Testis (tissue), 3 donors: Measurements from ENCODE around the gene SRD5A3. TPM values are rescaled to one million over a fixed set of nuclear protein-coding genes. Genes with fewer than 3 reads are reported as not detected.
A peak's percentile ranks its signal among the peaks of the same experiment; 100 is the strongest.

Source experiments
- DNase-seq: peaks from one replicate; pipeline ENCODE4 v3.0.0-alpha.2; 2019
- H3K27ac ChIP-seq, 2 donors: fragments of 200-600 bp; sonication (generic); one replicate each; pipeline ENCODE4 v1.5.1; 2019
- H3K27me3 ChIP-seq: fragments of 200-600 bp; sonication (generic); one replicate; pipeline ENCODE4 v1.5.1; 2019
- H3K36me3 ChIP-seq: fragments of 200-600 bp; sonication (generic); one replicate; pipeline ENCODE4 v1.5.1; 2017; ENCODE audit warnings: low read depth; ENCODE audit errors: missing control alignments
- H3K4me1 ChIP-seq: fragments of 200-600 bp; sonication (generic); one replicate; pipeline ENCODE4 v1.5.1; 2019
- H3K4me3 ChIP-seq, 2 donors: fragments of 200-600 bp; sonication (generic); one replicate each; pipeline ENCODE4 v1.5.1; 2017 to 2019
- H3K9me3 ChIP-seq: fragments of 200-600 bp; sonication (generic); one replicate; pipeline ENCODE4 v1.5.1; 2017
- POLR2A ChIP-seq: fragments of 450-650 bp; IDR thresholded peaks from one replicate; pipeline ENCODE4 v1.6.1; 2017; ENCODE audit warnings: antibody characterized with exemption, mild to moderate bottlenecking, moderate library complexity
- WGBS, 2 donors: methylation state at CpG; one replicate each; pipeline ENCODE4 v1.1.5; 2018; 5-methylcytosine and 5-hydroxymethylcytosine counted together
- intact Hi-C: fragments of 100-400 bp; cut with DNase I; formaldehyde crosslinking; loops from one replicate; pipeline ENCODE4 v1.15.1; 2023; ENCODE audit warnings: low total_unique reads
- polyA plus RNA-seq: library from polyadenylated mRNA; stranded (reverse); fragments of 350-450 nt; fragmentation: Illumina TruSeq; extraction: RNeasy Lipid Tissue Mini Kit (QIAGEN cat#74804); gene quantifications from one replicate; pipeline ENCODE4 v1.2.3, GENCODE V29; 2014; ENCODE audit warnings: low read depth, low replicate concordance; ENCODE audit not compliant: insufficient read depth
- total RNA-seq, 2 donors: library from RNA; depleted of rRNA; stranded (reverse); fragments of >200 nt; gene quantifications; one replicate each; pipeline ENCODE4 v1.2.3, GENCODE V29; 2016
- TF ChIP-seq, protein P1 (sequence below), 3 experiments: fragments of 450-650 bp in 2 of 3; fragments of 200-600 bp in 1 of 3; sonication (generic) in 1 of 3; IDR thresholded peaks; one replicate each; pipeline ENCODE4 v1.5.1; 2016 to 2019; ENCODE audit warnings: antibody characterized with exemption in 3 of 3, mild to moderate bottlenecking in 2 of 3, moderate library complexity in 1 of 3

Gene SRD5A3
- total and polyA plus RNA-seq, 3 donors from 2014 or later = 4.9 to 8.0 (median 7.8) TPM

DNA sequence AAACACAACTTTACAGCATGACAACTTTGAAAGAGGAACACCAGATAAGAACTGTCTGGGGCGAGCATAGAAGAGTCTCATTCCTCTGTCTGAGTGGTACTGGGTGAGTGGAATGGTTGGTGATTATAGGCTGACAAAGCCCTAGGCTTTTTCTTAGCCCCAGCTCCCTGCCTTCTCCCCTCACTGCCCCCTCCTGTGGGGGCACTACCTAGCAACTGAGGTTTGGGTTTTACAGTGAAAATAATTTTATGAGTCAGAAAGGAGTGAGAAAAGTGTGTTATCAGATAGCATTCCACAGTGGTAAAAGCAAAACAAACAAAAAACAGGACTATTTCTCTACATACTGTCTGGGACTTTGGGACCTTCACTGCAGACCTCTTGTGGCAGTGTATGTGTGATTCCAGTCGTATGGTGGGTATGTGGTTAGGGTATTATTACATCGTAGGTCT is 39.2 kb downstream of the SRD5A3 start:
- 80 to 88% methylated on average over 3 of the region's 3 CpGs for WGBS, 2 donors
- H3K4me1 ChIP-seq = no peaks in the 10 kb centered on the region
- H3K27me3 ChIP-seq = no peaks in the 10 kb centered on the region
- no peak overlapping the region for H3K4me3 ChIP-seq
- DNase-seq = no peak
- H3K27ac ChIP-seq = no peak overlapping the region
- intact Hi-C loops = no loop called here
- TF ChIP-seq, protein P1, sequence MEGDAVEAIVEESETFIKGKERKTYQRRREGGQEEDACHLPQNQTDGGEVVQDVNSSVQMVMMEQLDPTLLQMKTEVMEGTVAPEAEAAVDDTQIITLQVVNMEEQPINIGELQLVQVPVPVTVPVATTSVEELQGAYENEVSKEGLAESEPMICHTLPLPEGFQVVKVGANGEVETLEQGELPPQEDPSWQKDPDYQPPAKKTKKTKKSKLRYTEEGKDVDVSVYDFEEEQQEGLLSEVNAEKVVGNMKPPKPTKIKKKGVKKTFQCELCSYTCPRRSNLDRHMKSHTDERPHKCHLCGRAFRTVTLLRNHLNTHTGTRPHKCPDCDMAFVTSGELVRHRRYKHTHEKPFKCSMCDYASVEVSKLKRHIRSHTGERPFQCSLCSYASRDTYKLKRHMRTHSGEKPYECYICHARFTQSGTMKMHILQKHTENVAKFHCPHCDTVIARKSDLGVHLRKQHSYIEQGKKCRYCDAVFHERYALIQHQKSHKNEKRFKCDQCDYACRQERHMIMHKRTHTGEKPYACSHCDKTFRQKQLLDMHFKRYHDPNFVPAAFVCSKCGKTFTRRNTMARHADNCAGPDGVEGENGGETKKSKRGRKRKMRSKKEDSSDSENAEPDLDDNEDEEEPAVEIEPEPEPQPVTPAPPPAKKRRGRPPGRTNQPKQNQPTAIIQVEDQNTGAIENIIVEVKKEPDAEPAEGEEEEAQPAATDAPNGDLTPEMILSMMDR (IDR thresholded peaks at IDR 0.05) = no peak
- TF ChIP-seq POLR2A = no peak
- no peaks in the 10 kb centered on the region for H3K36me3 ChIP-seq
- H3K9me3 ChIP-seq = no peaks in the 10 kb centered on the region

DNA sequence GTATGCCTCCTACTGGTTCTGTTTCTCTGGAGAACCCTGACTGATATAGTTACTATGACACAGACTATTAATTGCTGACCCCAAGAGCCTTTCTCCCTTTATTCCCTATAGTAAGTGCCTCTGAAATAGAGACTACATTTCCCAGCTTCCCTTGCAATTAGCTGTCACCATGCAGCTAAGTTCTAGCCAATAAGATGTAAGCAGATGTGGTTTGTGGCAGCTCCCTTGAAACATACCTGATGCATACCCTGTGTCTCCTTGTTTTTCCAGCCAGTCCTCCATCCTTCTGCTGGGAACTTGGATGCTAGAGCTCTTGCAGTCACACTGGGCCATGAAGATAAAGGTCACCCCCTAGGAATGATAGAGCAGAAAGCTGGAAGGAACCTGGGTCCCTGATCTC is 40.0 kb downstream of the SRD5A3 start:
- Histone ChIP-seq H3K9me3 (no peaks in the 10 kb centered on the region), H3K4me3 (no peak overlapping the region), H3K27me3 (no peaks in the 10 kb centered on the region), H3K27ac (no peak overlapping the region), H3K4me1 (no peaks in the 10 kb centered on the region), H3K36me3 (no peaks in the 10 kb centered on the region)
- intact Hi-C loops = no loop called here
- TF ChIP-seq POLR2A = no peak
- TF ChIP-seq, protein P1 (IDR thresholded peaks at IDR 0.05) = no peak
- no peak for DNase-seq

DNA sequence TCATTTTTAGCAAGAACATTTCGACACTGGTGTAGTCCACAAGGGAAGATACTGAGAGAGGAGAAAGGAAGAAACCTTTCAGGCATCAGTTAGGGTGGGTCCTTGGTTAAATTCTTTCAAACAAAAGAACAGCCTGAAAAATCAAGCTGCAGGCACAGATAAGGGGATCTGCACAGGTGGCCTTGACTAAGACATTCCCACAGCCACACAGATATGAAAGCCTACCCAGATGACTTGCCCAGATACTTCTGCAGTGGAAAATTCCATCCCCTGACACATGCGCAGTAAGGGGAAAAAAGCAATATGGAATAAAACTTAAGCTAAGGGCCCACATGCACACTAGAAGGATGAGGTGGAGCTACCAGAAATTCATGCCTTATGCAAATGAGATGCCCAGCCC is 40.8 kb downstream of the SRD5A3 start:
- DNase-seq = no peak
- intact Hi-C loops = no loop called here

DNA sequence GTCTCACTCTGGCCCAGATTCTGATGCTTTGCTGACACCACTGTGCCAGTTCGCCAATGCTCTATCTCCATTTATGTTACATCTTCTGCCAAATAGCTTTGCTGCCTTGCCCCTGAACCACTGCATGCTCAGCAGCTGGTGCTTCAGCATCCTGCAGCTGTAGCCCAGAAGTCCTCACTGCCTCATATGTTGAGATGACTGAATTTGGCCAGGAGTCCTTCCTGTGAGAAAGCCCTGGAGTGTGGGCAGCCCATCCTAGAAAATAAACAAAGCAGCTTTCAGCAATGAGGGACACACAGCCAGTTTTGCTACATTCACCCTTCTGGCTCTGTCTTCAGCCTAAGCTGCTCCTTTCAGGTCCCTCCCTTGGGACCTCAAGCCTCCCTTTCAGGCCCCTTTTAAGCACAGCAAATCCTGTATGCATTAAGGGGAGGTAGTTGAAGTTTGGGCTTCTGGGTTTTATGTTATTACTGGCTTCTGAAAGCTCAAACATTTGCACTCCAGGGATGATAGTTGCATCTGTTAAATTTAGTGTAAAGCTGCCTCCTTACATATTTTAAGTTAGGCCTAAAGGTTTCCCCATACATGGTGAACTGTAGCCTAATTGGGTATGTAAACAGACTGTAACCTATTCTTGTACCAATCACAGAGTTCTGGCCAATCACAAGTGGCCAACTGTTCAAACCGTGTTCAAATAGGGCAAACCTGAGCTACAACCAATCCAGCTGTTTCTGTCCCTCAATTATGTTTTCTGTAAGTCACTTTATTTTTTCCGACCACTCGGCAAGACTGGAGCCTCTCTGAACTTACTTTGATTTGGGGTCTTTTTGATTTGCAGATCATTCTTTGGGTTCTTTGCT is 47.6 kb downstream of the SRD5A3 start:
- peaks cover 19% of the 10 kb centered on the region for H3K4me1 ChIP-seq
- intact Hi-C loops = no loop called here
- H3K4me3 ChIP-seq = no peak overlapping the region
- H3K9me3 ChIP-seq = no peaks in the 10 kb centered on the region
- H3K27me3 ChIP-seq = no peaks in the 10 kb centered on the region
- no peaks in the 10 kb centered on the region for H3K36me3 ChIP-seq
- 78% methylated on average over 4 of the region's 4 CpGs for WGBS, 2 donors
- H3K27ac ChIP-seq = no peak overlapping the region
- DNase-seq = no peak
- no peak for TF ChIP-seq POLR2A

More for the DNA sequence above, 40.8 kb downstream of the SRD5A3 start:
- no peaks in the 10 kb centered on the region for H3K4me1 ChIP-seq
- WGBS, 2 donors = 73 to 76% methylated on average over 2 of the region's 2 CpGs
- H3K27me3 ChIP-seq = no peaks in the 10 kb centered on the region
- H3K4me3 ChIP-seq = no peak overlapping the region
- H3K9me3 ChIP-seq = no peaks in the 10 kb centered on the region
- TF ChIP-seq POLR2A = no peak
- TF ChIP-seq, protein P1 (IDR thresholded peaks at IDR 0.05) = no peak
- H3K36me3 ChIP-seq = no peaks in the 10 kb centered on the region
- H3K27ac ChIP-seq = no peak overlapping the region

DNA sequence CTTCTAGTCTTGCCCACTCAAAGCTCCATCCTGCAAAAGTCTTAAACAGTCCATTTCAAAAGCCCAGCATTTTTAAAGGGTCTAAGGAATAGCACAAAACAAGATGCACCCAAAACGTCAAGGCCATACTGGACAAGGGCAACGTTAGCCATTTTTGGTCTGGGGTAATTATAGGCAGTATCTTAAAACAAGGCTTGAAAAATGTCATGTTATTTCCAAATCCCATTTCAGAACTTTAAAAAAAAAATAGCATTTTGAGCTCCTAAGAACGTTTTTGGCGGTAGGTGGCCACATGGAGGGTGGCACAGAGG is 49.1 kb downstream of the SRD5A3 start:
- intact Hi-C loops = loop anchor here (5.0 kb wide), 1 partner anchor 152 kb away; the partner anchor contains the start of gene CLOCK
- H3K4me1 ChIP-seq = peaks cover 23% of the 10 kb centered on the region
- WGBS, 2 donors = 0 to 1% methylated on average over 4 of the region's 4 CpGs

More for the DNA sequence above, 49.1 kb downstream of the SRD5A3 start:
- H3K27me3 ChIP-seq = no peaks in the 10 kb centered on the region
- DNase-seq = no peak
- no peaks in the 10 kb centered on the region for H3K36me3 ChIP-seq
- TF ChIP-seq, protein P1 (IDR thresholded peaks at IDR 0.05) = no peak
- TF ChIP-seq POLR2A = no peak
- peak overlapping the region; percentile 87 to 98 for H3K4me3 ChIP-seq
- H3K9me3 ChIP-seq = no peaks in the 10 kb centered on the region
- peak overlapping the region; percentile 93 to 99 for H3K27ac ChIP-seq
